HG02623 (cell line): ENCODE data around the gene MPP3.

Experiments used
- ATAC-seq: cut with Tn5 transposase; IDR thresholded peaks from one replicate; pipeline ENCODE4 v1.9.1; 2021; ENCODE audit warnings: moderate library complexity; ENCODE audit not compliant: unreplicated experiment

Gene MPP3

GRCh38 chr17:43753493-43754129 is 79.3 kb downstream of the MPP3 start:
- no peak for ATAC-seq
